Stimulated activated CD8-positive, alpha-beta memory T cell treated with anti-CD3 and anti-CD28 coated beads, Interleukin-15, amount 100 ng/mL, for 24 hours (primary cell): ENCODE results near the gene PPP1R26.
"Not testable (repeated sequence)": the region's sequence is repeated elsewhere in the genome, so short reads cannot be mapped to it uniquely, and the experiment has no call there.

Experiments
- DNase-seq: peaks from one replicate; pipeline ENCODE4 v3.0.0-alpha.2; 2020; ENCODE audit warnings: low read depth

The PPP1R26 gene

DNA sequence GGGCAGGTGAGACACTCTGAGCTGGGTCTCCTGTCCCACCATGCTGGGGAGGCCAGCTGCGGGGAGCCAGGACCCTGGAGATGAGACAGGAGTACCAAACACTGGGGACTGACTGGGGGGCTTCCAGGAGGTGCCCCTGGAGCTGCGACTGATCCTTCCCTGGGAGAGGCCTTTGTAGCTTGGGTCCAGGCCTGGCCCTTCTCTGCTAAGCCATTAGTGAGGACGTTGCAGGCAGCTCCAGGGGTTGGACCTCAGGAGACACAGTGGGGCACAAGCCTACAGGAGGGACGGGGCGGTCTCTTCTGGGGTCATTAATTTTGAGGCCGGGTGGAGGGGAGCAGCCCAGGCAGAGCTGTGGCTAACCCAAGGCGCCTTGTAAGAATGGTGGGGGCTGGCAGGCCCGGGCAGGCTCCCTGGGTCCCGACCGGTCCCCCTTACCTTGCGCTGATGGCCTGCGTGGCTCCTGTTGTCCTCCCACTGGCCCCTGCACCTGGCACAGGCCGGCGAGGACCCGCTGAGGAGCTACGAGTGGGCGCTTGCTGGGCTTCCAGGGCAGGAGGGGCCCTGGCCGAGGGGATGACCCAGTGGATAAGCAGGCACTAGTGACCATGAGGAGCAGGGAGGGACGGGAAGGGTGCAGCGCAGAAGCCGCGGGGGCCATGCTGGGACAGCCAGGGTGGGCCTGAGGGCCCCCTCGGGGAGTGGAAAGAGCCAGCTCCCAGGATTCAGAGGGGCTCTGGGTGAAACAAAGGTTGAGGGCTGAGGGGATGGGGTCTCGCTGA, 26.0 kb downstream of the PPP1R26 start:
- no peak for DNase-seq

DNA sequence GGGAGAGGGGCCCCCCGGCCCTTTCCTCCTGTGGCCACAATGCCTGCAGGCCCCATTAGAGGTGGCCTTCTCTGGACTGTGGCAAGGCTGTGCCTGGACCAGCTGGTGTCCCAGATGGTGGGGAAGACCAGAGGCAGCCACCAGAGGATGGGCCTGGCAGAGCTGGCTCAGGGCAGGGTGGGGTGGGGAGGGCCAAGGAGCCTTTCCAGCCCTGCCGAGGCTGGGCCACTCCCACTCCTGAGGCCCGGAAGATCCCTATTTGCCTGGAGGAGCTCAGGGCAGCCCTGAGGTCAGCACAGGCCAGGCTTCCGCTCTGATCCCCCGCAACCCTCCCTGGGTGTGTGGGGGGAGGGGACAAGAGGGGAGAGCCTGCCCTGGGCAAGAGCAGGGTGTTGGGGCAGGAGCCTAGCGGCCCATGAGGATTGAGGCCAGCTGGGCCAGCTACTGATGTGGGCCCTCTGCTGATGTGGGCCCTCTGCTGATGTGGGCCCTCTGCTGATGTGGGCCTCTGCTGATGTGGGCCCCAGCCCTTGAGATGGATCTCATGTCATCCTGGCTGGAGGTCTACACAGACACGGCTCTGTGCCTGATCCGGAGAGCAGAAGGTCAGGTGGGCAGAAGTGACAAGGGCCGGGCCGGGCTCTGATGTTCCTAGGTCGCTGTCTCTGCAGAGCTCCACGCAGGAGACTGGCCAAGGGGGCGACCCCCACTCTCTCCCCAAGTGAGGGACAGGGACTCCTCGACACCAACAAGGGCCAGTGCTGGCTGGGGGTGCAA, 26.9 kb downstream of the PPP1R26 start:
- no peak for DNase-seq

DNA sequence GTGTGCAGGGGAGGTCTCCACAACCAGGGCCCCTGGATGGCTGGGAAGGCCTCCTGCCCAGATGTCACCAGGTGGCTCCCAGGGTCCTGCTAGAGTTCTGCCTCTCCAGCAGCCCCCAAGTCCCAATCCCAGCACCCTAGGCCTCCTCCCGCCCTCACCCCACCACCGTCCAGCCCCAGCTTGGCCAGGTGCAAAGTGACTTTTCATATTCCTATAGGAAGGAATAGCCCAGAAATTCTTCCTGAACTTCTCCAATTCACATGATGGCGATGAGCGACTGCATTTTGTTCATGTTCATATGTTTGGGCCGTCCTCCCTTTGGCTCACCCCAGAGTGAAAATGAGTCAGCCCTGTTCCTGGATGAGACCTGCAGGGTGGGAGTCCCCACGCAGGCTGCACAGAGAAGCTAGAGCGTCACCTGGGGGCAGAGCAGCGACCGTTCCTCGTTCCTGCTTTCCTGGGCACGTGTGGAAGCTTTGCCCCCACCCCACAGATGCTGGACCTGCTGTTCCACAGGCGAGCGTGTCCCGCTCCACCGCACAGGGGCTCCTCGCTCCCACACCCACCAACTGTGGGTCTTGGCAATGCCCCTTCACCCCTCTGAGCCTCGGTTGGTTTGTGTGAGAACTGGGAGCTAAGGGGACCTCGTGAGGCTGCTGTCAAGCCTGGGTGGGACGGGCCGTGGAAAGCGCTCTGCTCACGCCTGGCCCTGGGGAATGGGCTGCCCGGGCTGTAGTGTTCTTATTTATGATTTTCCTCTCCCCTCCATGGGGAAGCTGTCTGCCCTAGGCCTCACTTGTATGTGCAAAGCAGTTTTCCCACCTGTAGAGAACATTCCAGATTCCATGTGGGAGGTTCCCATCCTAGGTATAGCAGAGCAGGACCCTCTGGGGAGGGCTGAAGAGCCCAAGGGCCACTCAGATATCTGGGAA, 27.8 kb downstream of the PPP1R26 start:
- no peak for DNase-seq

- DNase-seq, result no peak
Measured at GRCh38 chr9:135508211-135508820, 28.7 kb downstream of the PPP1R26 start.

DNA sequence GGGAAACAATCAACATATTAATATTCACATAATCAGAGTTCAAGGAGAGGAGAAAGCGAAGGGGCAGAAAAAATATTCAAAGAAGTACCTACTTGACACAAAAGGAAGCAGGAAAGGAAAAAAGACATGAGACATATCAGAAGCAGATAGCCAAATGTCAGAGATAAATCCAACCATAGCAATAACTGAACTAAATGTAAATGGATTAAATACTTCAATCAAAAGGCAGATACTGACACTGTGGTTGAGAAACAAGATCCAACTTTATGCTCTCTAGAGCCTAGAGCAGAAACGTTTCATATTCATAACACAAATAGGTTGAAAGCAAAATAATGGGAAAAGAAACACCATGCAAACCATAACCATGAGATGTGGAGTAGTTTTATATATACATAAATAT, 29.9 kb downstream of the PPP1R26 start:
- no peak for DNase-seq

DNA sequence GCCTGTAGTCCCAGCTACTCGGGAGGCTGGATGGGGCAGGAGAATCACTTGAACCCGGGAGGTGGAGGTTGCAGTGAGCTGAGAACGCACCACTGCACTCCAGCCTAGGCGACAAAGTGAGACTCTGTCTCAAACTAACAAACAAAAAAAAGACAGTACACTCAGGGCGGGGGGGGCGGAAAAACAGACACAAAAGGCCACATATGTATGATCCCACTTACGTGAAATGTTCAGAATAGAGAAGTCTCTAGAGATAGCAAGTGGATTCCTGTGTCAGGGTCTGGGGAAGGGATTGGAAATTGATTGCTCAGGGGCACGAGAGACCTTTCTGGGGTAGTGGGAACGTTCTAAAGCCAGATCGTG, 32.6 kb downstream of the PPP1R26 start:
- DNase-seq, result no peak

DNA sequence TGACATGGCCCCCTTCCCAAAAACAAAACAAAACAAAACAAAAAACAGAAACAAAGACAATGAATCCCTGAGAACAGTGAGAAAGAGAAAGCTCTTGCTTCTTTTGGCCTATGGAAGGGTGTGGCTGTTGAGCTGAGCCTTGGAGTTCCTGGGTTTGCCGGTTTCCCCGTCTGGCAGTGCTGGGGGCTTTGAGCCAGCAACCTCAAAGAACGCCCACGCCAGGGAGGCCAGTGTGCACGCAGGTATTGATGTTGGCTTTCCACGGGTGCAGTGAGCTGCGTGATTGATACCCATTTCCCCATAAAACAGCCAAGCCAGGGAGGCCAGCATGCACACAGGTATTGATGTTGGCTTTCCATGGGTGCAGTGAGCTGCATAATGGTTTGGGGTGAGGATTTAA, 33.3 kb downstream of the PPP1R26 start:
- DNase-seq, result no peak

- no peak for DNase-seq
Measured at GRCh38 chr9:135513351-135513846, 33.8 kb downstream of the PPP1R26 start.

DNA sequence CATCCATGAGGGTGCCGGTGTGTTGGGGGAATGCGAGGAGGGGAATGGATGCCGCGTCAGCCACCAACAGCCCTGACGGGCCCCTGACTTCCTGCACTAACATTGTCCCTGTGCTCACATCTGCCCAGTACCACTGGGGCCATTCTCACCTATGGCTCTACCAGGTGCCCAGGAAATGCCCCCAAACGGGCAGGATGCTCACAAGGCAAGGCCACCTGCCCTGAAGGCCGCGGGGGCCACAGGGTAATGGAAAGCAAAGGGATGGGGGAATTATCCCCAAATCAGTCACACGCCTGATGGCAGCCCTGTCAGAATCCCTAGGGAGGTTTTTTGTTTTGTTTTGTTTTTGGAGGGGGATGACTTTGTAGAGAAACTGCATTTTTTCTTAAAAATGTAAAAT, 34.3 kb downstream of the PPP1R26 start:
- not testable (repeated sequence) for DNase-seq

DNA sequence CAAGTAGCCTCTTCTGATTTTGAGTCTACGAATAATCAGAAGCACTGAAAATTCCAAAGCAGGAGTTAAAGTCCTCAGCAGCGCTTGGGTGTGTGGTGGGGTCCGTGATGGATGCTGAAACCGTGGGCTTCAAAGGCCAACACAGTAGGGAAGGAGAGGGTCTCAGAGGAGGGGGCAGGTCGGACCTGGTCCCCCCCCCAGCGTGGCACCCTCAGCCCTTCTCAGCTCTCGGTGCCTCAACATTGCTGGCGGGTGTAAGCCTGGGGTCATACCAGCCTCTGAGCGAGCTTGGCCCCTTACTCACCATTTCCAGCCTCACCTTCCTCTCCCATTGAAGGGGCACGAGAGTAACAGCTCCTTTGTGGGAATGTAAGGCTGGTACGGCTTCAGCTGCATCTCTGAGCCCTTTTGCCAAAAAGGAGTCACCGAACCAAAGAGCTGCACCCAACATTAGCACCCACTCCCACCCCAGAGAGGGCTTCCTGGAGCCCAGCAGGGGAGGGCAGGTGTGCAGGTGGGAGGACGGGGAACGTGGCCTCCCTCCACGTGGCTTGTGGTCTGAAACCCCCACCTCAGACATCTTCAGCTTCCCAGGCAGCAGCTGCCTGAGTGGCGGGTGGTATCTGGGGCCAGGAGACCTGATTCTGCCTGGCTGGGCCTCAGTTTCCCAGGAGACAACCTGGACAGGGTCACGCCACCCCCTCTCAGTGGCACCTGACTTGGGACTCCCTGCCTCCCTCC, 34.9 kb downstream of the PPP1R26 start:
- no peak for DNase-seq

GRCh38 chr9:135515083-135515951, 35.7 kb downstream of the PPP1R26 start:
- no peak for DNase-seq

- DNase-seq, result no peak
Measured at GRCh38 chr9:135516132-135516860, 36.7 kb downstream of the PPP1R26 start.

DNA sequence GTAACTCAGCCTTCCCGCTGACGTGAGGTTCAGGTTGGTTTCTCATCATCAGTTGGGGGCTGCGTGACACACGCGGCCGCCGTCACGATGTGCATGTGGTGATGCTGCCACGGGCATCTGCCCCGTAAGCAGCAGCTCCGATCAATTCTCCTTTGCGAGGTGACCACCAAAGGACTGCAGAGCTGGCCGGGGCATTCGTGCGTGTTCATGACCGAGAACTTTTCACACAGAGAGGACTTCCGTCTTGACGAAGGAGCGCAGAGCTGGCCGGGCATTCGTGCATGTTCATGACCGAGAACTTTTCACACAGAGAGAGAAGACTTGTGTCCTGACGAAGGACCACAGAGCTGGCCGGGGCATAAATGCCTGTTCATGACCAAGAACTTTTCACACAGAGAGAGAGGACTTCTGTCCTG, 37.8 kb downstream of the PPP1R26 start:
- DNase-seq, result no peak

GRCh38 chr9:135519179-135519971, 39.8 kb downstream of the PPP1R26 start:
- DNase-seq, result no peak

DNA sequence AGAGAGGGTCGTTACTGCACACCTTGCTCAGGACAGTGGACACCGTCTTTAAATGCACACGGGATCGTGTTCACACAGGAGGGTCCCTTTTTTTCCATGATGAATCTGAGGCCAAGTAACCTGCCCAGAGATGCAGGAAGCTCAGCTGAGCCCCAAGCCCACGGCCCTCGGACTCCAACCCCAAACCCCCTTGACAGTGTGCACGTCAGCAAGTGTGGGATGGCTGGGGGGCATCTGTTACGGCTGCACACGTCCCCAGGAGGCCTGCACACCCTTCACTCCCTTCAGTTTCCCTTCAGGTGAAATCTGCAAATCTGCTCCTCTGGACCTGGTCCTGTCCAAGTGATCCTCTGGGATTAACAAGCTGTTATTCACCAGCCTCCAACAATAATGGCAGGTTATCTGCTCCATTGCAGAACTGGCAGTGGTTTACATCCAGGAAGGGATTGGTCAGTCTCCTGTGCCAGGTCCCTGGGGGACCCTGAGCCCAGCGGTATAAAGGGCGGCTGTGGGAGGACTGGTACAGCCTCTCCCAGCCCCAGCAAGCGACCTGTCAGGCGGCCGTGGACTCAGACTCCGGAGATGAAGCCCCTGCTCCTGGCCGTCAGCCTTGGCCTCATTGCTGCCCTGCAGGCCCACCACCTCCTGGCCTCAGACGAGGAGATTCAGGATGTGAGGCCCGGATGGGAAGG, 41.5 kb downstream of the PPP1R26 start, which contains the start of gene LCN1:
LCN1 (plus strand) TSS at position 525 of the 692 bp plus-strand sequence; CDS start at position 583, 58 bp downstream.
- DNase-seq, result no peak

GRCh38 chr9:135521608-135522095, 42.1 kb downstream of the PPP1R26 start:
- no peak for DNase-seq

DNA sequence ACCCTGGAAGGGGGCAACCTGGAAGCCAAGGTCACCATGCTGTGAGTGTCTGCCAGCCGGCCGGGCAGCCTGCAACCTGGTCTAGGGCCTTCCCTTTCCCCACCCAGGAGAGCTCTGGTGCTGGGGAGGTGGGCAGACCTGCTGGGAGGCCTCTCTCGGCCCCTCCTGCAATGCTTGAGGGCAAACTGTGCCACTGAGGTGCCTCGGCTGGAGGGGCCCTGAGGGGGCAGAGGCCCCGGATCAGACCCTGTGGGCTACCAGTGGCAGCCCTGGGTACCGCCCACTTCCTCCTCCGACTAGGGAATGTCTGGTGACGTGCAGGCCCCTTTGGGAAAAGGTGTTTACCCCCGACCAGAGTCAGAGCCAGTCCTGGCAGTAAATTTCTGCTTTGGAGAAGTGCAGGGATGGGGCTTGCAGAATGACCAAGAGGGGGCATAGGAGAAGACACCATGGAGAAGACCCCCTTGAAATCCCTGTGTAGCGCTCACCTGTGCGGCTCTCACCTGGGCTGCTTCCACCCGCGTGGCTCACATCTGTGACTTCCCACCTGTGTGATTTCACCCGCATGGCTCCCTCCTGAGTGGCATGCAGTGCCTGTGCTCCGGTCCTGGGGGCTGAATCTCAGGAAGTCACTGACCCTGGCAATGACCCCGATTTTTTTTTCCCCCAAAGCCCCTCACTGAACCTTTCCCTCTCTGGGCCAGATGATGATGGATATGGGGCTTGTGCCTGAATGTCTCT, 42.7 kb downstream of the PPP1R26 start:
- no peak for DNase-seq
